HCEC 1CT (cell line): ENCODE results near the gene LPCAT2.
A peak's percentile ranks its signal among the peaks of the same experiment; 100 is the strongest.

ENCODE experiments used
- DNase-seq: peaks from one replicate; pipeline ENCODE4 v3.0.0-alpha.2; 2017

LPCAT2 gene

GRCh38 chr16:55557186-55557585 is 48.3 kb downstream of the LPCAT2 start:
- DNase-seq, result no peak

GRCh38 chr16:55559233-55559632 is 50.4 kb downstream of the LPCAT2 start:
- no peak for DNase-seq

DNA sequence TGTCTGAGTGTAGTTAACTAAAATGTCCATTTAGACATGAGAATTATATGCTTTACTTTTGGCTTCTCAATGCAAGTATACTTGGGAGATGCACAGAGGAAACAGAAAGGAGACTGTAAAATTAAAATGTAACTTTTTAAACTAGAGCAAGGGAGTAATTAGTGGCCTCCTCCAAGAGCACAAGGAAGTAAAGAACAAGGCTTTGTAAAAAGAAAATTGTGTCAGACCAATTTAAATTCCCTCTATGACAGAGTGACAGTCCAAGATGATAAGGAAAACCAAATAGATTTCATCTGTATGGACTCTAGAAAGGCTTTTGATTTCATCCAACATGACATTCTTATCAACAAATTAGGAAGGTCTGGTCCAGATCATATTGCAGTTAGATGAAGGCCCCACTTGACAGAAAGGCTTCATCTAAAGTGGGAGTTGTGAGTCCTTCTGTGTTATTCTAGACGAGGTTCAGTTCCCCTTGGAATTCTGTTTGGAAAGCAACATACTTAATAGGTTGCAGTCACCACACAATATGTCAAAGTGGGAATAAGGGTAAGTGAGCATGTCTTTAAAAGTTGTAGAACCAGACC is 51.2 kb downstream of the LPCAT2 start:
- no peak for DNase-seq

GRCh38 chr16:55561319-55561848 is 52.5 kb downstream of the LPCAT2 start:
- no peak for DNase-seq

DNA sequence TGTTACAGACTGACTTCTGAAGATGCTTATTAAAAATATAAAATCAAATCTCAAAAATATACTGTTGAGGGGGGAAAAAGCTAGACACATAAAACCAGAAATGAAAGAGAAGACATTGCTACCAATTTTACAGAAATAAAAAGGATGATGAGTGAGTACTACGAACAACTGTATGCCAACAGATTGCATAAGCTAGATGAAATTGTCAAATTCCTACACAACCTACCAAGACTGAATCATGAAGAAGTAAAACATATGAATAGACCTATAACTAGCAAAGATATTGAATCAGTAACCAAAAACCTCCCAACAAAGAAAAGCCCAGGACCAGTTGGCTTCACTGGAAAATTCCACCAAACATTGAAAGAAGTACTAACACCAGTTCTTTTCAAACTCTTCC is 54.1 kb downstream of the LPCAT2 start:
- no peak for DNase-seq

GRCh38 chr16:55563797-55564196 is 54.9 kb downstream of the LPCAT2 start:
- DNase-seq, result peak; percentile 39

GRCh38 chr16:55565086-55565485 is 56.2 kb downstream of the LPCAT2 start:
- DNase-seq, result no peak

DNA sequence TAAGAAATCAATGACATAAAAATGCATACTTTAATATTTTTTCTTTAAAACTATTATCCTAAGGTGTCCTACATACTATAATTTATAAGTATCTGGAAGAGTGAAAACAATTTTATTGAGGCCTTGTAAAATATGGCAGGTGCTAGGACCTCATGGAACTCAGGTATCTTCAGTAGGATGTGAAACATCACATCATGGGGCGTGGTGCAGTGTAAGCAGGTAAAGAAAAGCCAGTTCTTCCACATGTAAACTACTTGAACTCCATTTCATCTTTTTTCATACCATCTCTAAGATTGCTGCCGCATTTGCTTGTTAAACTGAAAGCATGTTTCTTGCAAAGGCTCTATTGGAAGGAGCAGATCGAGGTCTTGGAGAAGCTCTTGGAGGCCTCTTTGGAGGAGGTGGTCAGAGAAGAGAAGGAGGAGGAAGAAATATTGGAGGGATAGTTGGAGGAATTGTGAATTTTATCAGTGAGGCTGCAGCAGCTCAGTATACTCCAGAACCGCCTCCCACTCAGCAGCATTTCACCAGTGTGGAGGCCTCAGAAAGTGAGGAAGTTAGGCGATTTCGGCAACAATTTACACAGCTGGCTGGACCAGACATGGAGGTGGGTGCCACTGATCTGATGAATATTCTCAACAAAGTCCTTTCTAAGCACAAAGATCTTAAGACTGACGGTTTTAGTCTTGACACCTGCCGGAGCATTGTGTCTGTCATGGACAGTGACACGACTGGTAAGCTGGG is 57.7 kb downstream of the LPCAT2 start, which contains the start of gene CAPNS2:
TSS of gene CAPNS2 (plus strand) at position 253 of the 744 bp plus-strand sequence. CDS start at position 326, 73 bp downstream.
- no peak for DNase-seq

DNA sequence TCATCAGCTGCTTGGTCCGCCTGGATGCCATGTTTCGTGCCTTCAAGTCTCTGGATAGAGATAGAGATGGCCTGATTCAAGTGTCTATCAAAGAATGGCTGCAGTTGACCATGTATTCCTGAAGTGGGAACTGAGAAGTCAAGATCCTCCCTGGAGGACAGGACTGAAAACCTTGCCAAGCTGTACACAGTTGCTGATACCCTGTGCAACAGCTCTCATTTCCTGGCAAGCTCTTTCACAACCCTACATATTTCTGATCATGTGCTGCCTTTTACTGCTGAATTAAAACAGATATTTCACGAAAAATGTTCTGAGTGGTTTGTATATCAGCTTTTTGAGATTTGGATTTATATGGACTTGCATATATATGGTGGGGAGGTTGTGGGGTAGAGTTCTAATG is 58.5 kb downstream of the LPCAT2 start:
- DNase-seq, result peak; percentile 44

GRCh38 chr16:55568207-55568606 is 59.3 kb downstream of the LPCAT2 start:
- DNase-seq, result no peak

- DNase-seq, result no peak
Measured at GRCh38 chr16:55569025-55569424, 60.2 kb downstream of the LPCAT2 start.

DNA sequence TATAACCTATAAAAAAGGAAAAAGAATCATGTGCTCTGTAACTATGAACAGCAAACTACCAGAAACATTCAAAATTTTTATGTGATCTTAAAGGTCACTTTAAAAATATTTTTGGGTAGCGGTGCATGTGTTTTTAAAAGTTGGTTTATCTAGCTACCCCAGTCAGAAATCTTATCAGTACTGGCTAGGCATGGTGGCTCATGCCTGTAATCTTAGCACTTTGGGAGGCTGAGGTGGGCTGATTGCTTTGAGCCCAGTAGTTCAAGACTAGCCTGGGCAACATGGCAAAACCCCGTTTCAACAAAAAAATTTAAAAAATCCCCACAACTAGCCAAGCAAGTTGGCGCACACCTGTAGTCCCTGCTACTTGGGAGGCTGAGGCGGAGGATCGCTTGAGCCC is 61.3 kb downstream of the LPCAT2 start:
- no peak for DNase-seq

DNA sequence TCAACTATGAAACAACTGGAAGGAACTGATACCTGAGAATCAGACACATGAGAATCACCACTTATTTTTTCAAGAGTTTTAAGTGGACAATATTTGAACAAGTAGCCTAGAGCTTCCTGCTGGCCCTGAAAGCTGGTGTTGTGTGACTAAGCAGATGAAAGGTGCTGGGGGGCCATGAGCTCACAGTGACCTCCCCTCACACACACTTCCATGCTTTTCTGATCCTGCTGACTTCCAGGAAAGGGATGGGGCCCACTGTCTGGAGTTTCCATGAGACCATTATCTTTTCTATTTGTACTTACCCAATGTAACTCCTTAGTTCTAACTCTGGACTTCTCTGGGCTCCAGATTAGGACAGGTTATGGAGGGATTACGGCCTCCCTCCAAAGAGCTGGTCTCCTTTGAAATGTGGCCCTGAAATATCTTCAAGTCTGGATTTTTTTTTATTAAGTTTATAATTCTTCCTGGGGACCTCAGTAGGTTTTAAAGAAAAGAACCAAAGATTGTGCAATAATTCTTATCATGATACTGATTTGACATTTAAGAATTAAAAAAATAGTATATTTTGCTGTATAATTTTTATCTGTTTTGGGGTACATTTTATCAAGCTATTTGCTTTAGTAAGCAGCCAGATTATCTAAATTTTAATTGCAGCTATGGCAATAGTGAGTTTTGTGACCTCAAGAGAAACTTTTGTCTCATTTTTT is 62.5 kb downstream of the LPCAT2 start:
- no peak for DNase-seq

GRCh38 chr16:55572439-55572838 is 63.6 kb downstream of the LPCAT2 start:
- DNase-seq, result no peak

DNA sequence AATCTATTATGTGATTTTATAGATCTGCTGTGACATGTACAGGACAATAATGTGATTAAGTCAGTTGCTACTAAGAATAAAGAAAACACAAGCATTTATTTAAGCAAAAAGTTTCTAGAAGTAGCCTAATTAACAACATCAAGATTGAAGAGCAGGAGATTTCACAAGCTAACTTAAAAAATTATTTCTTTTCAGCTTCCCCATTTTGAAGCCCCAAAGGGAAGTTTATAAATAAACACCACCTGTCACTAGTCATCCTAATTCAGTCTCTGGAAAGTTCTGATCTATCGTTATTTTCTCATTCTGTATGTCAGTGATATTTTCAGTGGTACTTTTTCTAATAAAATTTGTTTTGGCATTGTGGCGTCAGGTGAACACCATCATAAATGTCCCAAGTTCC is 65.9 kb downstream of the LPCAT2 start:
- no peak for DNase-seq

DNA sequence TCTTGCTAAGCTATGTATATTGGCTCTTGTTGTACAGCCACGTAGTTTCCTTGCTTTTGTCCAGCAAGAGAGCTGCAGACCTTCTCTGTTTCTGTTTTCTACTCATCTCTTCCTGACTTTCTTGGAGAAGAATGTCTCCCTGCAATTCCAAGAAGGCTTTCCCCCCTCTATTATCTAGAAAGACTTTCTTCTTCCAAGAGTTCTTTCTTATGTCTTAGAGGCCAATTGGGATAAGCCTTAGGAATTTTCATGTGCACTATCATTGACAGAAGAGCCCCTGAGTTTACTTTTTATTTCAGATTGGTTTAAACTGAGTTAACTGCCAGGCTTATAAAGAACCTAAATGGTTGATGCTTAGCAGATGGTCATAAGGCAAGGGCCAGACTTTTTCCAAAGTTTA is 66.6 kb downstream of the LPCAT2 start:
- DNase-seq, result no peak

- no peak for DNase-seq
Measured at GRCh38 chr16:55576384-55576783, 67.5 kb downstream of the LPCAT2 start.

- DNase-seq, result no peak
Measured at GRCh38 chr16:55577887-55578286, 69.0 kb downstream of the LPCAT2 start.

- no peak for DNase-seq
Measured at GRCh38 chr16:55585631-55586030, 76.8 kb downstream of the LPCAT2 start.

- DNase-seq, result no peak
Measured at GRCh38 chr16:55588799-55589198, 79.9 kb downstream of the LPCAT2 start.

DNA sequence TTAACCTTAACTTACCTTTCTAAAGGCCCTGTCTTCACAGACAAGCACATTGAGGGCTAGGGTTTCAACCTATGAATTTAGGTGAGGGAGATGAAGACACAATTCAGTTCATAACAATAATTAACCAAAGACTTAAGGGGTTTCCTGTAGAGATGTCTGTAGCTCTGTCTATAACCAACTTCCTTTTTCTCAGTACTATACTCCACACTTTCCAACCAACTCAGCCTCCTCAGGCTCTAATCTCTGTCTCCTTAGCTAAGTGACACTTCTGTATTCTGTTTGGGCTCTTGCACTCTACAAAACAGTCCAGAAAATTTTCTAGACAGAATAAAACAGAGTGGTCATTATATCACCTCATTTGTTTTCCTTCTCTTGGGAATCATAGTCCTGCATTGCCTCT is 83.4 kb downstream of the LPCAT2 start:
- no peak for DNase-seq

DNA sequence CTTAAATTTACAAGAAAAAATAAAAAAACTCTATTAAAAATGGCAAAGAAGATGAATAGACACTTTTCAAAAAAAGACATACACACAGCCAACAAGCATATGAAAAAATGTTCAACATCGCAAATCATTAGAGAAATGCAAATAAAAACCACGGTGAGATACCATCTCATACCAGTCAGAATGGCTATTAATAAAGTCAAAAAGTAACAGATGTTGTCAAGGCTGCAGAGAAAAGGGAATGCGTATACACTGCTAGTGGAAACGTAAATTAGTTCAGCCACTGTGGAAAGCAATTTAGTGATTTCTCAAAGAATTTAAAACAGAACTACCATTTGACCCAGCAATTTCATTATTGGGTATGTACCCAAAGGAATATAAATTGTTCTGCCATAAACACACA is 89.1 kb downstream of the LPCAT2 start:
- DNase-seq, result no peak

GRCh38 chr16:55605754-55606336 is 97.0 kb downstream of the LPCAT2 start:
- DNase-seq, result no peak
